A673 (cell line): ENCODE measurements around the gene KIF5C. TPM values are rescaled to one million over a fixed set of nuclear protein-coding genes. Genes with fewer than 3 reads are reported as not detected.

Experiments used
- BruUV-seq: library from RNA; stranded (reverse); fragments of 400-500 nt; replicated peaks from 2 replicates; lab custom pipeline; 2021; lab: Mats Ljungman, UMichigan
- CTCF ChIA-PET: fragments of 300-600 bp; sonication (Branson Sonifier 250); formaldehyde crosslinking; loops from one replicate; lab custom pipeline; 2022; ENCODE audit warnings: antibody characterized with exemption; lab: Charles Lee
- POLR2A ChIA-PET: fragments of 300-600 bp; sonication (Branson Sonifier 250); formaldehyde crosslinking; loops from one replicate; lab custom pipeline; 2022; ENCODE audit warnings: antibody characterized with exemption; ENCODE audit not compliant: low non-redundant PET; lab: Charles Lee
- DNase-seq: peaks from one replicate; pipeline ENCODE4 v3.0.0-alpha.2; 2015; ENCODE audit warnings: low spot score
- H3K27ac ChIP-seq: fragments of 200-600 bp; sonication (generic); 2 replicates; pipeline ENCODE4 v1.5.1; 2016; ENCODE audit warnings: mixed run types, low read depth, mild to moderate bottlenecking, mixed read lengths, antibody characterized with exemption, low read length; ENCODE audit not compliant: poor library complexity, severe bottlenecking
- H3K27me3 ChIP-seq: fragments of 200-600 bp; sonication (generic); replicated peaks from 2 replicates; pipeline ENCODE4 v1.6.1; 2017; ENCODE audit warnings: mixed run types, low read depth, mild to moderate bottlenecking, mixed read lengths, antibody characterized with exemption, low read length; ENCODE audit not compliant: insufficient read depth, poor library complexity
- H3K36me3 ChIP-seq: fragments of 200-600 bp; sonication (generic); 2 replicates; pipeline ENCODE4 v1.6.1; 2016; ENCODE audit warnings: mixed run types, mild to moderate bottlenecking, mixed read lengths, antibody characterized with exemption, low read length; ENCODE audit not compliant: insufficient read depth, poor library complexity, severe bottlenecking
- H3K4me1 ChIP-seq: fragments of 200-600 bp; sonication (generic); 2 replicates; pipeline ENCODE4 v1.6.1; 2017; ENCODE audit warnings: mixed run types, mild to moderate bottlenecking, mixed read lengths, antibody characterized with exemption, low read length; ENCODE audit not compliant: insufficient read depth, poor library complexity, severe bottlenecking
- H3K4me3 ChIP-seq: fragments of 200-600 bp; sonication (generic); 2 replicates; pipeline ENCODE4 v1.5.1; 2016; ENCODE audit warnings: low read depth, mixed run types, mild to moderate bottlenecking, mixed read lengths, low read length; ENCODE audit not compliant: poor library complexity, severe bottlenecking
- H3K9me3 ChIP-seq: fragments of 200-600 bp; sonication (generic); 2 replicates; pipeline ENCODE4 v1.6.1; 2016; ENCODE audit warnings: mixed run types, low read depth, mild to moderate bottlenecking, mixed read lengths, antibody characterized with exemption, low read length; ENCODE audit not compliant: poor library complexity, severe bottlenecking
- CTCF ChIP-seq: fragments of 300-800, 200-600 bp; sonication (generic); conservative IDR thresholded peaks from 2 replicates; pipeline ENCODE4 v1.5.1; 2017; ENCODE audit warnings: low read depth, mild to moderate bottlenecking, antibody characterized with exemption, low read length, moderate library complexity, mixed read lengths
- EZH2 ChIP-seq: fragments of 200-600 bp; sonication (generic); IDR thresholded peaks from 2 replicates; pipeline ENCODE4 v1.6.1; 2017; ENCODE audit warnings: borderline replicate concordance, low read depth, mild to moderate bottlenecking, mixed read lengths, antibody characterized with exemption, low read length; ENCODE audit not compliant: poor library complexity, severe bottlenecking
- intact Hi-C: fragments of 100-400 bp; cut with micrococcal nuclease; formaldehyde crosslinking; loops from one replicate; pipeline ENCODE4 v1.10.0; 2022; ENCODE audit not compliant: unreplicated experiment
- total RNA-seq: library from RNA; stranded (reverse); gene quantifications from 2 replicates; pipeline ENCODE4 v1.2.3, GENCODE V29; 2021

Gene KIF5C
- total RNA-seq, 1 experiment from 2014 or later = 0.58 TPM

GRCh38 chr2:148909114-148909513 lies 34.1 kb downstream of the KIF5C start:
- DNase-seq = no peak
- no peak for TF ChIP-seq CTCF
- TF ChIP-seq EZH2 = no peak
- intact Hi-C loops = no loop called here
- Histone ChIP-seq H3K4me3 (no peak overlapping the region), H3K27me3 (no peaks in the 10 kb centered on the region), H3K9me3 (no peaks in the 10 kb centered on the region), H3K27ac (no peak overlapping the region), H3K4me1 (no peaks in the 10 kb centered on the region), H3K36me3 (no peaks in the 10 kb centered on the region)
- ChIA-PET CTCF (no interaction called here), POLR2A (no interaction called here)
- BruUV-seq = no TSS peak

GRCh38 chr2:148913061-148913460 lies 38.0 kb downstream of the KIF5C start:
- Histone ChIP-seq H3K27me3 (no peaks in the 10 kb centered on the region), H3K27ac (no peak overlapping the region), H3K4me3 (no peak overlapping the region), H3K9me3 (no peaks in the 10 kb centered on the region), H3K36me3 (no peaks in the 10 kb centered on the region), H3K4me1 (no peaks in the 10 kb centered on the region)
- intact Hi-C loops = no loop called here
- no peak for TF ChIP-seq CTCF
- TF ChIP-seq EZH2 = no peak
- POLR2A ChIA-PET = no interaction called here
- CTCF ChIA-PET = no interaction called here
- BruUV-seq = no TSS peak
- DNase-seq = no peak

GRCh38 chr2:148913492-148913891 lies 38.5 kb downstream of the KIF5C start:
- CTCF ChIA-PET = no interaction called here

More at GRCh38 chr2:148913492-148913891, 38.5 kb downstream of the KIF5C start:
- Histone ChIP-seq H3K36me3 (no peaks in the 10 kb centered on the region), H3K27ac (no peak overlapping the region), H3K9me3 (peaks cover 3% of the 10 kb centered on the region), H3K27me3 (no peaks in the 10 kb centered on the region), H3K4me3 (no peak overlapping the region), H3K4me1 (no peaks in the 10 kb centered on the region)
- intact Hi-C loops = no loop called here
- POLR2A ChIA-PET = no interaction called here
- no TSS peak for BruUV-seq
- TF ChIP-seq CTCF = no peak
- no peak for TF ChIP-seq EZH2
- no peak for DNase-seq
